ENCODE results near the gene PLA2G2C. TPM values are rescaled to one million over a fixed set of nuclear protein-coding genes. Genes with fewer than 3 reads are reported as not detected.

The PLA2G2C gene
- total and polyA plus RNA-seq, 2 experiments from 2014 or later: not detected

GRCh38 chr1:20151906-20152598 is 34.3 kb downstream of the PLA2G2C start:
- Histone ChIP-seq H2AFZ (peak overlapping the region; percentile 85), H4K20me1 (replicated peaks; ENCODE audit: insufficient read depth) (no peaks in the 10 kb centered on the region), H3K4me3 (peak overlapping the region; percentile 51), H3F3A (replicated peaks; ENCODE audit: low read depth) (0 out of 2 replicates have a peak, but pooled peaks cover 3% of the 10 kb centered on the region), H3K4me2 (peak overlapping the region; percentile 81), H3K27ac (ENCODE audit: low read depth) (no peak overlapping the region), H3K79me2 (replicated peaks; ENCODE audit: insufficient read depth) (no peaks in the 10 kb centered on the region), H3K4me1 (ENCODE audit: insufficient read depth) (peaks cover 9% of the 10 kb centered on the region; the same call in 1 of the 2 replicates), H3K36me3 (ENCODE audit: insufficient read depth) (no peaks in the 10 kb centered on the region), H3K9me2 (ENCODE audit: insufficient read depth) (no peaks in the 10 kb centered on the region), H3K27me3 (ENCODE audit: insufficient read depth) (no peaks in the 10 kb centered on the region)
- peak; percentile 89 for DNase-seq (ENCODE audit: low spot score)
- ATAC-seq: peak; percentile 92
- Mint-ChIP-seq H3K27me3 (ENCODE audit: insufficient read depth, low read depth, poor library complexity) (peaks cover 5% of the 10 kb centered on the region), H3K4me3 (peak overlapping the region; percentile 42; the same call in 2 of the 3 replicates), H3K4me1 (peaks cover 23% of the 10 kb centered on the region), H3K27ac (no peak overlapping the region), H3K36me3 (ENCODE audit: low read depth) (no peaks in the 10 kb centered on the region), H3K9me3 (no peaks in the 10 kb centered on the region)
- no peak for TF ChIP-seq EZH2 (IDR thresholded peaks at IDR 0.05; ENCODE audit: low read depth, unreplicated experiment)
- no peak for TF ChIP-seq EZH2phosphoT487 (IDR thresholded peaks at IDR 0.05; ENCODE audit: unreplicated experiment)
- TF ChIP-seq CTCF (conservative IDR thresholded peaks at IDR 0.05; ENCODE audit: low read depth in 2 of 2): peak; percentile 80 to 96

- Histone ChIP-seq H4K20me1 (replicated peaks; ENCODE audit: insufficient read depth) (no peaks in the 10 kb centered on the region), H3K4me2 (no peak overlapping the region), H3K79me2 (replicated peaks; ENCODE audit: insufficient read depth) (no peaks in the 10 kb centered on the region), H3K9me2 (ENCODE audit: insufficient read depth) (no peaks in the 10 kb centered on the region), H3K4me3 (no peak overlapping the region), H3F3A (replicated peaks; ENCODE audit: low read depth) (0 out of 2 replicates have a peak, but pooled peaks cover 3% of the 10 kb centered on the region), H3K27ac (ENCODE audit: low read depth) (no peak overlapping the region), H3K36me3 (ENCODE audit: insufficient read depth) (no peaks in the 10 kb centered on the region), H2AFZ (no peak overlapping the region), H3K27me3 (ENCODE audit: insufficient read depth) (no peaks in the 10 kb centered on the region), H3K4me1 (ENCODE audit: insufficient read depth) (peaks cover 9% of the 10 kb centered on the region; the same call in 1 of the 2 replicates)
- H3K9me3 Mint-ChIP-seq: no peaks in the 10 kb centered on the region
- DNase-seq (ENCODE audit: low spot score) (no peak), ATAC-seq (no peak)
- peaks cover 23% of the 10 kb centered on the region for H3K4me1 Mint-ChIP-seq
- H3K27me3 Mint-ChIP-seq (ENCODE audit: insufficient read depth, low read depth, poor library complexity): peaks cover 5% of the 10 kb centered on the region
- H3K27ac Mint-ChIP-seq: no peak overlapping the region
- H3K36me3 Mint-ChIP-seq (ENCODE audit: low read depth): no peaks in the 10 kb centered on the region
- no peak overlapping the region for H3K4me3 Mint-ChIP-seq
- TF ChIP-seq CTCF (conservative IDR thresholded peaks at IDR 0.05; ENCODE audit: low read depth in 2 of 2) (no peak), CREB1 (CRISPR knock-in tag; IDR thresholded peaks at IDR 0.05; ENCODE audit: low read depth) (no peak), JUNB (IDR thresholded peaks at IDR 0.05; ENCODE audit: unreplicated experiment) (no peak), ETS1 (IDR thresholded peaks at IDR 0.05) (no peak), ZNF114 (CRISPR knock-in tag; IDR thresholded peaks at IDR 0.05) (no peak), POLR2AphosphoS5 (IDR thresholded peaks at IDR 0.05; ENCODE audit: low read depth) (no peak), STAT1 (IDR thresholded peaks at IDR 0.05; ENCODE audit: unreplicated experiment) (no peak), NANOG (IDR thresholded peaks at IDR 0.05; ENCODE audit: borderline replicate concordance) (no peak), ZNF331 (CRISPR knock-in tag; IDR thresholded peaks at IDR 0.05; ENCODE audit: low read depth) (no peak), EZH2phosphoT487 (IDR thresholded peaks at IDR 0.05; ENCODE audit: unreplicated experiment) (no peak), EZH2 (IDR thresholded peaks at IDR 0.05; ENCODE audit: low read depth, unreplicated experiment) (no peak), REST (IDR thresholded peaks at IDR 0.05; ENCODE audit: unreplicated experiment) (no peak)
Measured at GRCh38 chr1:20150969-20151368, 35.3 kb downstream of the PLA2G2C start.
